A673 (cell line): Measurements from ENCODE around the gene CKAP4.

Experiments used
- CTCF ChIP-seq: fragments of 300-800, 200-600 bp; sonication (generic); conservative IDR thresholded peaks from 2 replicates; pipeline ENCODE4 v1.5.1; 2017; ENCODE audit warnings: low read depth, mild to moderate bottlenecking, antibody characterized with exemption, low read length, moderate library complexity, mixed read lengths
- EZH2 ChIP-seq: fragments of 200-600 bp; sonication (generic); IDR thresholded peaks from 2 replicates; pipeline ENCODE4 v1.6.1; 2017; ENCODE audit warnings: borderline replicate concordance, low read depth, mild to moderate bottlenecking, mixed read lengths, antibody characterized with exemption, low read length; ENCODE audit not compliant: poor library complexity, severe bottlenecking

- TF ChIP-seq CTCF = no peak
- TF ChIP-seq EZH2 = no peak
Measured at GRCh38 chr12:106249411-106250135, 1.8 kb upstream of the CKAP4 start.
